Measurements from ENCODE around the gene BATF3.
"Not testable (repeated sequence)": the region's sequence is repeated elsewhere in the genome, so short reads cannot be mapped to it uniquely, and the experiment has no call there.

BATF3 gene

GRCh38 chr1:212666116-212666775, 33.4 kb downstream of the BATF3 start:
- Histone ChIP-seq H3K36me3 (no peaks in the 10 kb centered on the region), H3K27me3 (no peaks in the 10 kb centered on the region), H3K9me3 (no peaks in the 10 kb centered on the region), H3K4me2 (no peak overlapping the region), H4K20me1 (no peaks in the 10 kb centered on the region), H3K9ac (no peak overlapping the region), H3K27ac (no peak overlapping the region), H3K4me1 (peaks cover 32% of the 10 kb centered on the region), H3K4me3 (no peak overlapping the region)
- TF ChIP-seq Cebpa-rat (IDR thresholded peaks at IDR 0.05) = no peak

DNA sequence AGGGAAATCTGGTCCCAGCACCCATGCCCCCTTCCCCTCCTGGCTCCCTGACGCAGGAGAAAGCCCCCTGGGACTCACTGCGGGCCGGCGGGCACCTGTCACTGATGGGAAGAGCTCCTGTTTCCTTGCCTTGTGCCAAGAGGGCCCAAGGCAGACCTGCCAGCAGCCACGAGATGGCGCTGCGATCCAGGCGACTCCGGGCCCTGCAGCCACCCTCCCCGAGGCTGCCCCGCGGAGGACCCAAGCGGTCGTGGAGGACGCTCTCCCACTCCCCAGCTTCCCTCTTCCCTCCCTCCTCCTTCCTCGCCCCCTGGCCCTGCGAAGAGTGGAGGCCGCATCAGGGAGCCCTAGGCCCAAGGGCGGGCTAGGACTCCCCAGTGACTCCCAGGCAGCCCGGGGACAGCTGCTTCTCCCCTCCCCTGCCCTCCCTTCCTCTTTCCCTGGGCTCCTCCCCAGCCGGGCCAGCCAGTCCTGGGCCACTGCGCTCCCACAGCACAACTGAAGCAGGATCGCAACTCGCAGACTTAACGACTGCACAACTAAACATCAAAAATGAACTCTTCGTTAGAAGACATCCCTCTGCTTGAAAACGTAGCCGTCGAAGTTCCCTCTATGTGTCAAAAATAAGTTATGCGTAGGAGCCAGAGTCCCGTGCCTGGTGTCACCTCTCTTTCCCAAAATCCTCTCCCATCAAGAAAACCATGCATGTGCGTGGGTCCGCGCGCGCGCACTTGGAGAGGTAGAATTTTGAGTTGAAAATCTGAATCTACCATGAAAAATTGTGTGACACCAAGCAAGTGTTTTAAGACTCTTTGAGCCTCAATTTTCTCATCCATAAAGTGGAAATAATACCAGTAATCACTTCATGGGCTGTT, 34.2 kb downstream of the BATF3 start:
- no peak overlapping the region for H3K27ac ChIP-seq

DNA sequence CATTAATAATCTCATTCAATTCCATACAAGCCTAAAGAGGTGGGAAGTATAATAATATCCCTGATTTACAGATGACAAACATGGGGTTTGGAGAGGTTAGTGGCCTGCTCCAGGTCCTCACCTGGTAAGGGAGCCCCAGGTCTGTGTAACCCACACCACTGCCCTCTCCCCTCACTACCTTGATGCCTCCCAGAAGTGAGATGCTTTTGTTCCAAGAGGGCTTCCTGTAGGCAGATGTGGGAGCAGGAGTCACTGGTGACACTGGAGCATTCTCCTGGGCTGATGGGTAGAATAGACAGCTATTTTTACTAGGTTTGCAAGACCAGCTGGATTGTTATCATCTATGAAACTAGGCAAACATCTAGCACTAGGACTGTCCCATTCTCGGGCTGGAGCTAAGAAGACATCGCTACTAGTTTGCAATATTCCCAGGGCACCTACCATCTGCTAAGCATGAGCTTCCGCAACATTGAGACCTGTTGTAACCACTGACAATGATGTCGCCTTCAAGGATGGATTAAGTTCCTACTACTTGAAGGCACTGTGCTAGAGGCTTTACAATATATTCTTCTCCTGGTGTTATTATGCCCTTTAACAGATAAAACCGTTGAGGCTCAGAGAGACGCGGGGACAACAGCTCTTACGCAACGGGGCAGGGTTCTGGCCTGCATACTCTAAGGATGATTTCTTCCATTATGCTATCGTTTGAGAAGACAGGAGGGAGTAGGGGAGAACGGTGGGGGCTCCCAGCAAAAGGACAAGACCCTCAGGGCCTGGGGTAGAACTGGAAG, 35.0 kb downstream of the BATF3 start:
- H3K9ac ChIP-seq = peak overlapping the region; percentile 65; the same call in 1 of the 2 replicates
- no peaks in the 10 kb centered on the region for H3K27me3 ChIP-seq
- no peaks in the 10 kb centered on the region for H3K9me3 ChIP-seq
- H3K4me2 ChIP-seq = peak overlapping the region; percentile 73
- TF ChIP-seq Cebpa-rat (IDR thresholded peaks at IDR 0.05) = peak; percentile 50; the same call in 1 of the 2 replicates
- H3K27ac ChIP-seq = no peak overlapping the region
- H3K36me3 ChIP-seq = no peaks in the 10 kb centered on the region
- H3K4me1 ChIP-seq = peaks cover 32% of the 10 kb centered on the region
- no peaks in the 10 kb centered on the region for H4K20me1 ChIP-seq
- H3K4me3 ChIP-seq = no peak overlapping the region; the same call in 1 of the 2 replicates

More for the DNA sequence above, 34.2 kb downstream of the BATF3 start:
- peak overlapping the region; percentile 73 for H3K4me2 ChIP-seq
- H4K20me1 ChIP-seq = no peaks in the 10 kb centered on the region
- no peak for TF ChIP-seq Cebpa-rat (IDR thresholded peaks at IDR 0.05)
- peak overlapping the region; percentile 59 for H3K4me3 ChIP-seq
- no peaks in the 10 kb centered on the region for H3K9me3 ChIP-seq
- H3K27me3 ChIP-seq = no peaks in the 10 kb centered on the region
- peak overlapping the region; percentile 65 for H3K9ac ChIP-seq
- no peaks in the 10 kb centered on the region for H3K36me3 ChIP-seq
- H3K4me1 ChIP-seq = peaks cover 32% of the 10 kb centered on the region

GRCh38 chr1:212658250-212658649, 41.4 kb downstream of the BATF3 start:
- H3K4me2 ChIP-seq, H3K9me3 ChIP-seq, H3K27ac ChIP-seq, H3K36me3 ChIP-seq, H3K9ac ChIP-seq, H4K20me1 ChIP-seq, H3K4me3 ChIP-seq, H3K27me3 ChIP-seq: not testable (repeated sequence)
- H3K4me1 ChIP-seq = peaks cover 23% of the 10 kb centered on the region

DNA sequence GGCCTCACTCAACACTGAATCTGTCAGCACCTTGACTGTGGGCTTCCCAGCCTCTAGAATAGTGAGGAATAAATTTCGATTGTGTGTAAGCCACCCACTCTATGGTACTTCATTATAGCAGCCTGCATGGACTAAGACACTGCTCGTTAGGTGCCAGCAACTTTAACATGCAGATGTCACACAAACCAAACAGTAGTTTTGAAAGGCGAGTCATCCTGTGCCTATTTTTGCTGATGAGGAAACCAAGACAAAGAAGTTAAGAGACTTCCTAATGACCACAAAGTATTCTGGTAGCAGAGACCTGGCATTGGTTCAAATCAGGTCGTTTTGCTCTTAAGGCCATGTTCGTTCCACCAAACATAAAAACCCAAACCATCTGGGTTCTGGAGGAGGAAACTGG, 42.9 kb downstream of the BATF3 start:
- no peak overlapping the region for H3K9ac ChIP-seq
- H3K4me2 ChIP-seq = peak overlapping the region; percentile 61
- H3K9me3 ChIP-seq = no peaks in the 10 kb centered on the region
- no peak overlapping the region for H3K4me3 ChIP-seq
- H3K36me3 ChIP-seq = no peaks in the 10 kb centered on the region
- H3K27me3 ChIP-seq = no peaks in the 10 kb centered on the region
- H3K4me1 ChIP-seq = peaks cover 32% of the 10 kb centered on the region
- H3K27ac ChIP-seq = no peak overlapping the region; the same call in 1 of the 2 replicates
- TF ChIP-seq Cebpa-rat (IDR thresholded peaks at IDR 0.05) = no peak
- no peaks in the 10 kb centered on the region for H4K20me1 ChIP-seq

DNA sequence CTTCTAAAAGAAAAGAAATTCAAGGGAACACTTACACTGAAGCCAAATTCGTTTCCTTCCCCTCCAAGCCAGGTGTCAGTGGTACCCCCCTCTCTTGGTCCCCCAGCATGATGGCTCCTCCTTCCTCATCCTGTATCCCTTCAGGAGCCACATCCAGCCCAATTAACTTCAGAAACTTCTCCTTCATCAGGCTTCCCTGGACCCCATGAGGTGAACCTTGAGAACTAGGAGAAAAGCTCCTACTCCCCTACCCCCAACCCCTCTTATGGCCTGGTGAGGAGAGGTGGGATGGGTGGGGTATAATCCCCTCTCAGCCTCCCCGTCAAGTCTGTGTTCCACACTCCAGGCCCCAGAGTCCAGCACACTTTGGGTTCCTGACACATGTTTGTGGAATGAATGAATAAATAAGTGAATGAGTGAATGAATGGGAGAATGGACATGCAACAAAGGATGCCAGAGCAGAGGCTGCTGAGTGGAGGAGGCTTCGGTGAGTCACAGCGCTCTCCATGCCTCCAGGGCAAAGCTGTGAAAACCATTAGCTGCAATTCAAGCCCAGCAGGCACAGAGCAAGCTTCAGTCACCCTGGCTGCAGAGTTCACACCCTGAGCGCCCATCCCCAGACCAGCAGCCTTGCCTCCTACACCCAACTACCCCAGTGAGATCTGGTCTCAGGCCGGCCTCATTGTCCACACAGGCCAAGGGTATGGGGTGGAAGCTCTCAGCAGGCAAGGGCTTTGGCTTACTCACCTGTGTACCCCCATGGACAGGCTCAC, 43.8 kb downstream of the BATF3 start:
- no peaks in the 10 kb centered on the region for H3K9me3 ChIP-seq
- H3K9ac ChIP-seq = no peak overlapping the region
- H4K20me1 ChIP-seq = no peaks in the 10 kb centered on the region
- no peak for TF ChIP-seq Cebpa-rat (IDR thresholded peaks at IDR 0.05)
- H3K4me3 ChIP-seq = no peak overlapping the region
- H3K27me3 ChIP-seq = no peaks in the 10 kb centered on the region
- H3K4me1 ChIP-seq = peaks cover 32% of the 10 kb centered on the region
- H3K27ac ChIP-seq = no peak overlapping the region
- H3K4me2 ChIP-seq = peak overlapping the region; percentile 61
- no peaks in the 10 kb centered on the region for H3K36me3 ChIP-seq

DNA sequence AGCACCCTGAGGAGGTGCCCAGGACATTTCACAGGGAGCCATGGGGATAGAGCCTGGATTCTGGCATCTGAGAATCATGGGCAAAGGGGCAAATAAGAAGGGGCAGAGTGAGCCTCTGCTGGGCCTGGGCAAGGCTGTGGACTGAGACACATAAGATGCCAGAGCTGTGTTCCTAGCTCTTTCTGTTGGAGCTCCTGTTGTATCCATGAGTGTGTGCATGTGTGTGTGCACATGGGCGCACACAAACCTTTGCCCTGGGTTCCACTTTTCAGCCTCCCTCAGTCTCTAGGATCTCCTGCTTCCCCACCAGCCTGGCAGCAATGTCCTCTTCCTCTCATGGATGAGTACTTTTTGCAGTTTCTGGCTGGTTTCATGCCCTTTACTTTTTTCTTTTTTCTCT, 47.0 kb downstream of the BATF3 start:
- H3K9ac ChIP-seq = no peak overlapping the region
- H3K27ac ChIP-seq = no peak overlapping the region
- H3K4me2 ChIP-seq = peak overlapping the region; percentile 36
- peaks cover 37% of the 10 kb centered on the region for H3K4me1 ChIP-seq
- H3K9me3 ChIP-seq = no peaks in the 10 kb centered on the region
- H4K20me1 ChIP-seq = no peaks in the 10 kb centered on the region
- H3K36me3 ChIP-seq = no peaks in the 10 kb centered on the region
- no peaks in the 10 kb centered on the region for H3K27me3 ChIP-seq
- no peak for TF ChIP-seq Cebpa-rat (IDR thresholded peaks at IDR 0.05)
- no peak overlapping the region for H3K4me3 ChIP-seq

- TF ChIP-seq Cebpa-rat (IDR thresholded peaks at IDR 0.05) = no peak
- Histone ChIP-seq H3K4me3 (no peak overlapping the region), H4K20me1 (no peaks in the 10 kb centered on the region), H3K27me3 (no peaks in the 10 kb centered on the region), H3K9me3 (no peaks in the 10 kb centered on the region), H3K4me2 (no peak overlapping the region), H3K36me3 (no peaks in the 10 kb centered on the region), H3K9ac (no peak overlapping the region), H3K27ac (no peak overlapping the region), H3K4me1 (peaks cover 32% of the 10 kb centered on the region)
These were observed 47.7 kb downstream of the BATF3 start for GRCh38 chr1:212651977-212652376.

DNA sequence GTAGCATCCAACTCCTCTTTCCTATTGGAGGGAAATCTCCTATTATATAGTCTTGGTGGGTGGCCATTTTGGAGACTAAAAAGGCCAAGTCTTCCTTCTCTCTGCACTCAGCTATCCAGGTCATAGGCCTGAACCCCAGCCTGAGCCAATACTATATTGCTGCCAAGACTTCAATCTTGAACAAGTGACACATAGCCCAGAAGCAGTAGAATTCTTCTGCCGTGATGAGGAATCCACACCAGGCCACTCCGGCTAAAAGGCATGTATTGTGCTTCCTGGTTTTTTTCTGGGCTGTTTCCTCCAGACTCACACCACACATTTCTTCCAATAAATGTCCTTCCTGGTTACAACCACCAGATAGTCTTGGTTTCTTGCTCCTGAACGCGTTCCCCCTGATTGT, 48.1 kb downstream of the BATF3 start:
- no peaks in the 10 kb centered on the region for H3K9me3 ChIP-seq
- no peak overlapping the region for H3K4me3 ChIP-seq
- H3K27ac ChIP-seq = no peak overlapping the region
- no peak for TF ChIP-seq Cebpa-rat (IDR thresholded peaks at IDR 0.05)
- no peaks in the 10 kb centered on the region for H4K20me1 ChIP-seq
- no peaks in the 10 kb centered on the region for H3K27me3 ChIP-seq
- no peak overlapping the region for H3K9ac ChIP-seq
- no peak overlapping the region for H3K4me2 ChIP-seq
- H3K4me1 ChIP-seq = peaks cover 28% of the 10 kb centered on the region
- H3K36me3 ChIP-seq = no peaks in the 10 kb centered on the region

All from BLaER1 (cell line).